Ovary (tissue), 3 donors: ENCODE results near the gene NFIB.

Source experiments
- CTCF ChIP-seq, 3 donors: fragments of 450-650 bp in 2 of 3; fragments of 200-600 bp in 1 of 3; IDR thresholded peaks; one replicate each; pipeline versions ENCODE4 v1.5.1 to v1.8.0; 2016 to 2022; ENCODE audit warnings: antibody characterized with exemption in 3 of 3, mild to moderate bottlenecking in 1 of 3
- EP300 ChIP-seq: sonication (generic); formaldehyde crosslinking; IDR thresholded peaks from one replicate; pipeline ENCODE4 v1.6.1; 2017; ENCODE audit warnings: antibody characterized with exemption
- POLR2A ChIP-seq: fragments of 450-650 bp; IDR thresholded peaks from one replicate; pipeline ENCODE4 v1.6.1; 2017; ENCODE audit warnings: antibody characterized with exemption, mild to moderate bottlenecking, moderate library complexity
- donor health status: DM: no; HTN: no; CAD: no.

GRCh38 chr9:14077672-14078071 is 236.3 kb downstream of the NFIB start:
- no peak for TF ChIP-seq POLR2A
- TF ChIP-seq CTCF (IDR thresholded peaks at IDR 0.05), result no peak
- no peak for TF ChIP-seq EP300
